Hepatocyte (in vitro differentiated cells): ENCODE measurements around the gene GPM6B.

Experiments
- EZH2 ChIP-seq: fragments of 200-600 bp; sonication (generic); IDR thresholded peaks from 2 replicates; pipeline ENCODE4 v1.6.1; 2016; ENCODE audit warnings: antibody characterized with exemption, mild to moderate bottlenecking, borderline replicate concordance
- EZH2phosphoT487 ChIP-seq: fragments of 200-600 bp; sonication (generic); IDR thresholded peaks from one replicate; pipeline ENCODE4 v1.6.1; 2018; ENCODE audit warnings: antibody characterized with exemption, mild to moderate bottlenecking, low read depth, moderate library complexity; ENCODE audit not compliant: unreplicated experiment, severe bottlenecking
- TF ChIP-seq, protein P1 (sequence below): fragments of 200-600 bp; sonication (generic); IDR thresholded peaks from 2 replicates; pipeline ENCODE4 v1.5.1; 2016; ENCODE audit warnings: antibody characterized with exemption, mild to moderate bottlenecking; ENCODE audit not compliant: poor library complexity

DNA sequence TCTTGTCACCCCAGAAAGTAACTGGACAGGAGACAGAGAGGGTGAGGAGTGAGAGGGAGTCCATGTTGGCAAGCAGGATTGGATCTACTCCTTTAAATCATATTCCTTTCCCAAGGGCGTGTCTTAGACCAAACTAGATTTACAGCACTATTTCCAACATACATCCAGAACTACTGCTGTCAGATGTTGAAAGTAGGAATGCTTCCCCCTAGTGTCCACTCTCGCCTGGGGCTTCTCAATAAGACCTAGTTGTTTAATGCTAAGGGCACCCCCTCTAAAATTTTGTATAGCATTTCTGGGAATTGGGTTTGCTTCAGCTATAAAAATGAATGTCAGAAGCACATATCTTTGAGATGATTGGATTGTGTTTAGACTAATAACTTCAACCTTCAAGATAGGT is 69.1 kb downstream of the GPM6B start:
- TF ChIP-seq, protein P1, sequence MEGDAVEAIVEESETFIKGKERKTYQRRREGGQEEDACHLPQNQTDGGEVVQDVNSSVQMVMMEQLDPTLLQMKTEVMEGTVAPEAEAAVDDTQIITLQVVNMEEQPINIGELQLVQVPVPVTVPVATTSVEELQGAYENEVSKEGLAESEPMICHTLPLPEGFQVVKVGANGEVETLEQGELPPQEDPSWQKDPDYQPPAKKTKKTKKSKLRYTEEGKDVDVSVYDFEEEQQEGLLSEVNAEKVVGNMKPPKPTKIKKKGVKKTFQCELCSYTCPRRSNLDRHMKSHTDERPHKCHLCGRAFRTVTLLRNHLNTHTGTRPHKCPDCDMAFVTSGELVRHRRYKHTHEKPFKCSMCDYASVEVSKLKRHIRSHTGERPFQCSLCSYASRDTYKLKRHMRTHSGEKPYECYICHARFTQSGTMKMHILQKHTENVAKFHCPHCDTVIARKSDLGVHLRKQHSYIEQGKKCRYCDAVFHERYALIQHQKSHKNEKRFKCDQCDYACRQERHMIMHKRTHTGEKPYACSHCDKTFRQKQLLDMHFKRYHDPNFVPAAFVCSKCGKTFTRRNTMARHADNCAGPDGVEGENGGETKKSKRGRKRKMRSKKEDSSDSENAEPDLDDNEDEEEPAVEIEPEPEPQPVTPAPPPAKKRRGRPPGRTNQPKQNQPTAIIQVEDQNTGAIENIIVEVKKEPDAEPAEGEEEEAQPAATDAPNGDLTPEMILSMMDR, result peak; percentile 43
- TF ChIP-seq EZH2phosphoT487 (no peak), EZH2 (no peak)
